ENCODE results near the gene ADAM10. TPM values are rescaled to one million over a fixed set of nuclear protein-coding genes. Genes with fewer than 3 reads are reported as not detected.

ADAM10 gene
- total RNA-seq, 1 donor from 2014 or later, result 85.9 TPM

- intact Hi-C loops (cut with DNase I), result no loop called here
Observed at GRCh38 chr15:58760385-58761009, 11.0 kb upstream of the ADAM10 start.

GRCh38 chr15:58758141-58758540 is 8.6 kb upstream of the ADAM10 start:
- intact Hi-C loops (cut with DNase I), result no loop called here
- DNase-seq (ENCODE audit: low spot score), result no peak

More at GRCh38 chr15:58760385-58761009, 11.0 kb upstream of the ADAM10 start:
- no peak for DNase-seq (ENCODE audit: low spot score)

- intact Hi-C loops (cut with DNase I), result no loop called here
- no peak for DNase-seq (ENCODE audit: low spot score)
Observed at GRCh38 chr15:58755956-58756355, 6.4 kb upstream of the ADAM10 start.

- DNase-seq (ENCODE audit: low spot score), result no peak
- intact Hi-C loops (cut with DNase I), result no loop called here
Observed at GRCh38 chr15:58755350-58755749, 5.8 kb upstream of the ADAM10 start.

- DNase-seq (ENCODE audit: low spot score), result no peak
- intact Hi-C loops (cut with DNase I), result loop anchor here (5.0 kb wide), 1 partner anchor 485 kb away; no protein-coding TSS in a partner anchor
Observed at GRCh38 chr15:58752716-58753115, 3.2 kb upstream of the ADAM10 start.

GRCh38 chr15:58748852-58749531 is 515 bp downstream of the ADAM10 start:
- intact Hi-C loops (cut with DNase I), result loop anchor here (1.0 to 10.0 kb wide), 7 partner anchors 22 to 522 kb away; partner anchors contain the start of genes MINDY2 and SLTM
- DNase-seq (ENCODE audit: low spot score), result peak; percentile 84

GRCh38 chr15:58748040-58748851 is 1.3 kb downstream of the ADAM10 start:
- DNase-seq (ENCODE audit: low spot score), result no peak
- intact Hi-C loops (cut with DNase I), result loop anchor here (2.0 to 10.0 kb wide), 6 partner anchors 76 to 521 kb away; partner anchors contain the start of gene SLTM

- DNase-seq (ENCODE audit: low spot score), result no peak
- intact Hi-C loops (cut with DNase I), result loop anchor here (5.0 to 10.0 kb wide), 5 partner anchors 74 to 519 kb away; partner anchors contain the start of gene SLTM
Observed at GRCh38 chr15:58746174-58746573, 3.3 kb downstream of the ADAM10 start.

GRCh38 chr15:58742819-58743502 is 6.5 kb downstream of the ADAM10 start:
- DNase-seq (ENCODE audit: low spot score), result no peak
- intact Hi-C loops (cut with DNase I), result loop anchor here (10.0 kb wide), 2 partner anchors 192 to 218 kb away; partner anchors contain the start of gene SLTM

GRCh38 chr15:58742022-58742813 is 7.3 kb downstream of the ADAM10 start:
- intact Hi-C loops (cut with DNase I), result loop anchor here (10.0 kb wide), 2 partner anchors 193 to 217 kb away; partner anchors contain the start of gene SLTM

GRCh38 chr15:58741032-58741431 is 8.5 kb downstream of the ADAM10 start:
- intact Hi-C loops (cut with DNase I), result loop anchor here (10.0 kb wide), 2 partner anchors 194 to 216 kb away; partner anchors contain the start of gene SLTM

More at GRCh38 chr15:58742022-58742813, 7.3 kb downstream of the ADAM10 start:
- no peak for DNase-seq (ENCODE audit: low spot score)

GRCh38 chr15:58740436-58740835 is 9.1 kb downstream of the ADAM10 start:
- intact Hi-C loops (cut with DNase I), result loop anchor here (10.0 kb wide), 2 partner anchors 194 to 216 kb away; partner anchors contain the start of gene SLTM
- DNase-seq (ENCODE audit: low spot score), result no peak

More at GRCh38 chr15:58741032-58741431, 8.5 kb downstream of the ADAM10 start:
- no peak for DNase-seq (ENCODE audit: low spot score)

GRCh38 chr15:58738046-58738707 is 11.3 kb downstream of the ADAM10 start:
- intact Hi-C loops (cut with DNase I), result no loop called here
- no peak for DNase-seq (ENCODE audit: low spot score)

- DNase-seq (ENCODE audit: low spot score), result no peak
- intact Hi-C loops (cut with DNase I), result no loop called here
Observed at GRCh38 chr15:58737298-58737697, 12.2 kb downstream of the ADAM10 start.

- intact Hi-C loops (cut with DNase I), result no loop called here
- no peak for DNase-seq (ENCODE audit: low spot score)
Observed at GRCh38 chr15:58736018-58736643, 13.4 kb downstream of the ADAM10 start.

- no peak for DNase-seq (ENCODE audit: low spot score)
- intact Hi-C loops (cut with DNase I), result no loop called here
Observed at GRCh38 chr15:58734859-58735258, 14.6 kb downstream of the ADAM10 start.

- DNase-seq (ENCODE audit: low spot score), result no peak
- intact Hi-C loops (cut with DNase I), result no loop called here
Observed at GRCh38 chr15:58732625-58733363, 16.7 kb downstream of the ADAM10 start.
